ENCODE measurements around the gene PDLIM5. TPM values are rescaled to one million over a fixed set of nuclear protein-coding genes. Genes with fewer than 3 reads are reported as not detected.

Gene PDLIM5
- total RNA-seq, 1 experiment from 2014 or later: 58.0 TPM

DNA sequence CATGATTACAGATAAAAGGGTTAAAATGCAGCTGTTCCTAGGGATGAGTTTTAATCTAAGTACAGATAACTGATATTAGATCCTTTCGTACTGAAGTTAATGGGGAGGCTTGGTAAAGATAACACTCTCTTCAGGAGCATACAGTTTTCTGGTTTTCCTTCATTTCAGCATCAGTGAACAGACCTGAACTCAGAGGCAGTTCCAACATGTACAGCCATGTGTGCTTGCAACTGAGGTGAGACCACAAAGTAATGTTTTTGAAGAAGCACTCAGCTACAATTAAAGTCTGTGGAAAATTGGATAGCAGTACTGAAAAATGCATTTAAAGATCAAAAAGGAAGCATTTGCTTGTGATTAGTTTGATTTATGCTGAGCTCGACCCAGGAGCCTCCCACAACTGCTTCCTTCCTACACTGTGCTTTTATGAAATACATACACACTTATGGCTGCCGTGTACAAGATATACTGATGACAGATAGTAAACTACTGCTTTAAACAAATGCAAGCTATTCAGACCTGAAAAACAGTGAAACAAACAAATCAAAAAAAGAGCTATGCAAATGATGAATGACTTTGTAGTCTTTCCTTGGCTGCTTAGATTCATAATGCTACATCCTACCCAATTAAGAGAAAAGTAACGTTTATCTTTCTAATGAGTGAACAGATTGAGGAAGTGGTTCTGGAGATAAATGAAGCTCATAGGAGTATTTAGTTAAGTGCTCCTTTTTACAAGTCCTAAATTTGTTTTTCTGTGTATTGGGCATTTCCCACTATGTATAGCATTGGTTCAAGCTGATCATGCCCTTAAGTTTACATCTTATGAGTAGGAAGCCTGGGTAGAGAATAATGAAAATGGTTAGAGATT, 68.4 kb downstream of the PDLIM5 start:
- TF ChIP-seq, protein P1, sequence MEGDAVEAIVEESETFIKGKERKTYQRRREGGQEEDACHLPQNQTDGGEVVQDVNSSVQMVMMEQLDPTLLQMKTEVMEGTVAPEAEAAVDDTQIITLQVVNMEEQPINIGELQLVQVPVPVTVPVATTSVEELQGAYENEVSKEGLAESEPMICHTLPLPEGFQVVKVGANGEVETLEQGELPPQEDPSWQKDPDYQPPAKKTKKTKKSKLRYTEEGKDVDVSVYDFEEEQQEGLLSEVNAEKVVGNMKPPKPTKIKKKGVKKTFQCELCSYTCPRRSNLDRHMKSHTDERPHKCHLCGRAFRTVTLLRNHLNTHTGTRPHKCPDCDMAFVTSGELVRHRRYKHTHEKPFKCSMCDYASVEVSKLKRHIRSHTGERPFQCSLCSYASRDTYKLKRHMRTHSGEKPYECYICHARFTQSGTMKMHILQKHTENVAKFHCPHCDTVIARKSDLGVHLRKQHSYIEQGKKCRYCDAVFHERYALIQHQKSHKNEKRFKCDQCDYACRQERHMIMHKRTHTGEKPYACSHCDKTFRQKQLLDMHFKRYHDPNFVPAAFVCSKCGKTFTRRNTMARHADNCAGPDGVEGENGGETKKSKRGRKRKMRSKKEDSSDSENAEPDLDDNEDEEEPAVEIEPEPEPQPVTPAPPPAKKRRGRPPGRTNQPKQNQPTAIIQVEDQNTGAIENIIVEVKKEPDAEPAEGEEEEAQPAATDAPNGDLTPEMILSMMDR (conservative IDR thresholded peaks at IDR 0.05): no peak
- Histone ChIP-seq H2BK5ac (ENCODE audit: insufficient read length, low read length) (no peak overlapping the region), H3K4me1 (ENCODE audit: insufficient read depth, low read length) (peaks cover 3% of the 10 kb centered on the region; the same call in 1 of the 2 replicates), H2BK20ac (ENCODE audit: low read depth, low read length, poor library complexity, severe bottlenecking) (no peak overlapping the region), H3K4ac (ENCODE audit: low read depth, low read length) (no peak overlapping the region), H3K27me3 (ENCODE audit: insufficient read depth, low read length) (no peaks in the 10 kb centered on the region), H3K23ac (ENCODE audit: insufficient read length, low read depth, low read length) (no peak overlapping the region), H4K5ac (ENCODE audit: insufficient read length, low read depth, low read length) (no peak overlapping the region), H2BK120ac (ENCODE audit: low read depth, low read length, poor library complexity, severe bottlenecking) (no peak overlapping the region), H2BK15ac (ENCODE audit: low read depth, low read length) (no peak overlapping the region), H4K8ac (replicated peaks; ENCODE audit: insufficient read length, low read depth, low read length) (no peak overlapping the region), H3K56ac (ENCODE audit: insufficient read length, low read depth, low read length) (no peak overlapping the region), H3K9ac (ENCODE audit: extremely low read depth, insufficient read length, low read length) (no peak overlapping the region), H3K18ac (ENCODE audit: insufficient read length, low read depth, low read length) (no peak overlapping the region), H3T11ph (ENCODE audit: low read length) (no peak overlapping the region), H3K14ac (ENCODE audit: insufficient read depth, low read length) (no peak overlapping the region), H3K79me1 (ENCODE audit: insufficient read depth, low read depth, low read length, poor library complexity, severe bottlenecking) (peaks cover 4% of the 10 kb centered on the region), H2AK5ac (ENCODE audit: insufficient read length, low read length) (no peak overlapping the region), H3K79me2 (ENCODE audit: insufficient read depth, low read length) (no peaks in the 10 kb centered on the region; the same call in 1 of the 2 replicates), H3K4me2 (ENCODE audit: insufficient read depth, insufficient read length, low read length) (no peak overlapping the region), H3K23me2 (ENCODE audit: insufficient read length, low read depth, low read length, poor library complexity, severe bottlenecking) (no peaks in the 10 kb centered on the region), H4K91ac (ENCODE audit: insufficient read length, low read depth, low read length) (no peak overlapping the region), H2AFZ (ENCODE audit: low read length) (no peak overlapping the region), H4K20me1 (ENCODE audit: control insufficient read depth, insufficient read depth, insufficient read length) (no peaks in the 10 kb centered on the region), H2BK12ac (ENCODE audit: insufficient read length, low read depth, low read length) (no peak overlapping the region), H3K27ac (ENCODE audit: insufficient read length, low read depth, low read length) (no peak overlapping the region), H3K9me3 (ENCODE audit: control insufficient read depth, low read depth, low read length) (no peaks in the 10 kb centered on the region)
- WGBS (ENCODE audit: extremely low coverage, insufficient read length, low lambda C conversion rate): no CpG with 5 or more reads among the region's 4 CpGs
- no peaks in the 10 kb centered on the region for H3K9me3 Mint-ChIP-seq
- no peaks in the 10 kb centered on the region for H3K36me3 Mint-ChIP-seq (ENCODE audit: insufficient read depth in 1 of 3, low read depth in 3 of 3)
- H3K27me3 Mint-ChIP-seq (ENCODE audit: low read depth): no peaks in the 10 kb centered on the region
- H3K4me1 Mint-ChIP-seq: no peaks in the 10 kb centered on the region
- no peak overlapping the region for H3K4me3 Mint-ChIP-seq
- no peak overlapping the region; a peak in 1 of 7 replicates for H3K27ac Mint-ChIP-seq
- no peak for DNase-seq

Data from H9 (cell line).